ENCODE measurements around the gene POGK.
A peak's percentile ranks its signal among the peaks of the same experiment; 100 is the strongest.
"Not testable (repeated sequence)": the region's sequence is repeated elsewhere in the genome, so short reads cannot be mapped to it uniquely, and the experiment has no call there.

The POGK gene

DNA sequence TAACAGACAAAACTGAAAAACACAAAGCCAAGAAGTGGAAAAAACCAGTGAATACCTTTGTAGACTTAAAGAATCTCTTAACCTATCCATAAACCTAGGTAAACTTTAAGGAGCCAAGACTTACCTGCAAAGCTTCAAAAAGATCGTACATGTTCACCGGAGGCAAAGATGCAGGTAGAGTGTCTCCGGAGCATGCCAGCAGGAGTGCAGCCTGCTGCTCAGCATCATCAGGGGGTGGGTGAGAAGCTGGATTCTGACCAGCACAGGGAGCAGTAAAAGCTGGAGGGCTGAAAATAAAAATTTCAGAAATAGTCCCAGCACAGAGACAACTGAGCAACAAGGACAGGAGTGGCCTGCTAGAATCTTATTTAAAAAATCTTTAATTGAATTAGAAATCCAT, 18.7 kb downstream of the POGK start:
- DNase-seq = no peak

DNA sequence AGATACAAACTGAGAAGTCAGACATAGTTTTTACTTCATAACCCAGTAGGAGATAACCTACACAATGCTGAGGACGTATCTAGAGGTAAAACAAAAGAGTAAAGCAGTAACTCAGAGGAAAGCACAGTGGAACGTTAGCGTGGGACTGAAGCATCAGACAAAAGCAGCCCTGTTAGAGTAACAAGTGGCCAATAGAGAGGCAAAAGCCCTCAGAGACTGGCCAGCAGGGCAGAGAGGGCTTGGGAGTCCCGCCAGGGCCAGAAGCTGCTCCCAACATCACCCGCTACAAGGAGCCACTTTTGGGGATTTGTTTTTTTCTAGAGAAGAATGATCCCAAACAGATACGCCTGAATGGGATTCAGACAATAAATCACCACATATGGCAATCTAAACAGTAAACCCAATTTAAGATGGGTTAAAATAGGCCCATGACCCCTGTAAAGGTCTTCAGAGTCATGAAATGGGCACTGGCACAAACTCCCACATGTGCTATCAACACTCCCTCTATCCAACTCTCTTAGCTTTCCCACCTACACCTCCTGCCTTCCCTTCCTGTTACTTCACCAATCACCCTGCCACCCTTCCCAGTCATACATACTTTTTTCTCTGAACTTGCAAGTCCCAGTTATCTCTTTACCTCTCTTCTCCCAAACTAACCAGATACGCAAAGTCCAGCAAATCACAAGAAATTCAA, 19.6 kb downstream of the POGK start:
- DNase-seq = no peak

DNA sequence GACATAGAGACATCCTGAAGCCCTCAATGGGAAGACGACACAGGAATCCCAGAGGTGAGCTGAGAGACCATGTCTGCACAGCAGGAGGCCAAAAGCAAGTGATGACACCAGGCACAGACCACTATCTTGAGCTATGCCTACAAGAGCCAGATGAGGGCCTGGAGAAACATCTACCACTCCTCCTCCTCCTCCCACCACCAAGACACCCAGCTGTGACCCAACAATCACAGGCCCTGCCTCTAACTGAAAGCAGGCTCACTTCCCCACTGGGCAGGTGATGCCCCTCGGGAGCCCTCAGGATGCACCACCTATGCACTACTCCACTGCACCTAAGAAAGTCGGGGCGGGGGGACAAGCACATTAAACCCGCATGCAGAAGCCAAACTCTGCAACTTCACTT, 20.3 kb downstream of the POGK start:
- no peak for DNase-seq

DNA sequence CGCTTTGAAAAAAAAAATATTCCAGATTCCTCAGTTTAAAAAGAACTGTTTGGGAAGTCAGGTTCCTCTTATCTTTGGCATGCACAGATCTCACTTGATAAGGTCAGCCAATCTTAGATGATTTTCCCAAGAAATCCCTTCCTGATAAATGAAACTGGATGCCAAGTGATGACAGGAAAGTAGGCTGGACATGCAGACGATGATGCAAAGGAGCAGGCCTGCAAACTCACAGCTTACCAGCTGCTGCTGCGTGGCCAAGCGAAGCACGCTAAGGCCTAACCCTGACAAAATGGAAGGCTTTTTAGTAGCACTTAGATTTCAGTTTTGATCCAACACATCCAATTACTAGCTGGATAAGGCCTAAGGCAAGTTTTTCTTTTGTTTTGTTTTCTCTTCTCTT, 26.7 kb downstream of the POGK start:
- no peak for DNase-seq

DNA sequence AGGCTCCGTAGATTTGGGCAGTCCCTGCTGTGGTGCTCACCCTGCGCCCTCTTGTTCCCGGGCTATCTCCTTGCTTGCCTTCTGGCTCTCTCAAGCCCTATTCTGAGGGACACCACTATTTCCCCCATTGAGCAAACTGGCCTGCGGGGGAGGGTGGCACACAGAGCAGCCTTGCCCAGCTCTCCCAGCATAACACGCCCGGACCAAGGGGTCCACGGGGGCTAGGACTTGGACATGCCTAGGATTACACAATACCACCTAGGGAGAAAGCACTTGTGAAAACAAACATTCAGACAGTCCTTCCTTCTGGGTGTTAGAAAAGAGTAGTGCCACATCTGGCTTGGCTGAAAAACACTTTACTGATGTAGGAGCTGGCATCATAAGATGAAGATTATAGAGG, 29.4 kb downstream of the POGK start:
- DNase-seq = no peak

DNA sequence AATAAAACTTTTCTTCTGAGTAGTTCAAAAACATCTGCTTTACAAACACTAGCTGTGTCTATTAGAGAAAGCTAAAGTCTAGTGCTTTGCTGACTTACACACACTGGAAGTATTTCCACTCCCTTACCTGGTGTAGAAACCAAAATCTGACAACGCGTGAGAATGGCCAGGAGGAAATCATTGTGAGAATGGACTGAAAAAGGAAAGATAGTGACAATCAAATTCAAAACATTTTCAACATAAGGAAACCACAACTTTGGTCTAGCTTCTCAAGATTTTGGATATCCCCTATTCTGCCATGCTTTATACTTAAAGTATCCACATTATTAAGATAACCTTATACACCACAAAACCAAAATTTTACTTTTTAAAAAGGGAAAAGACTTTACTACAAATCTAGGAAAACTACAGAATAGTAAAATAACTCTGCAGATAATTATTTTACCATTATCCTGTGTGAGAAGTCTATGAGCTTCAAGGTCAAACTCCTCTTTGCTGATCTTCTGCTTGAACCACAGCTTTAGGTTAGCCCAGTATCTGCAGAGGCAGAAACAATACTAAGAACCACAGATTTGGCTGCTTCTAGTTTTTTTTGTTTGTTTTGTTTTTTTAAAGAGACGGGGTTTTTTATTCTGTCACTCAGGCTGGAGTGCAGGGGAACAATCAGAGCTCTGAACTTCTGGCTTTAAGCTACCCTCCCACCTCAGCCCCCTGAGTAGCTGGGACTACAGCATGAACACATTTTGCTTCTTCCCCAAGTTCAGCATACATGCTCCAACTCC, 30.2 kb downstream of the POGK start:
- no peak for DNase-seq

DNA sequence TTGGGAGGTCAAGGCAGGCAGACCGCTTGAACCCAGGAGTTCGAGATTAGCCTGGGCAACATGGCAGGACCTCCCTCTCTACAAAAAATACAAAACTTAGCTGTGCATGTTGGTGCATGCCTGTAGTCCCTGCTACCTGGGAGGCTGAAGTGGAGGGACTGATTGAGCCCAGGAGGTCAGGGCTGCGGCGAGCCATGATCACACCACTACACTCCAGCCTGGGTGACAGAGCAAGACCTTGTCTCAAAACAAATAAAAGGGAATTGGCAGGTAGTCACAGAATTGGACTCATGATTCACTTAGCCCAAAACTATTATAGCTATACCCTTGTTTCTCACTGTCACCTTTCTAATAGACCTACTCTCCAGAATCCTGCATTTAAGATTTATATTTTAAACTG, 31.3 kb downstream of the POGK start:
- DNase-seq = no peak

DNA sequence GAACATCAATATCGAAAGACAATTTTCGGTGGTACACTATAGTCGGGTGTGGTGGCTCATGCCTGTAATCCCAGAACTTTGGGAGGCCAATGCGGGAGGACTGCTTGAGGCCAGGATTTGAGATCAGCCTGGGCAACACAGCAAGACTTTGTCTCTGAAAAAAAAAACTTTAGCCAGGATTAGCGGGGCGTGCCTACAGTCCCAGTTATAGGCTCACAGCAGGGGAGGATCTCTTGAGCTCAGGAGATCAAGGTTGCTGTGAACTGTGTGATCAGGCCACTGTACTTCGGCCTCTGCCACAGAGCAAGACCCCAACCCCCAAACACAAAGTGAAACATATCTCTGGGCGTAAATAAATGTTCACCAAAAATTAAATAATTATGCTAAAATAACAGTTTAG, 35.2 kb downstream of the POGK start:
- no peak for DNase-seq

DNA sequence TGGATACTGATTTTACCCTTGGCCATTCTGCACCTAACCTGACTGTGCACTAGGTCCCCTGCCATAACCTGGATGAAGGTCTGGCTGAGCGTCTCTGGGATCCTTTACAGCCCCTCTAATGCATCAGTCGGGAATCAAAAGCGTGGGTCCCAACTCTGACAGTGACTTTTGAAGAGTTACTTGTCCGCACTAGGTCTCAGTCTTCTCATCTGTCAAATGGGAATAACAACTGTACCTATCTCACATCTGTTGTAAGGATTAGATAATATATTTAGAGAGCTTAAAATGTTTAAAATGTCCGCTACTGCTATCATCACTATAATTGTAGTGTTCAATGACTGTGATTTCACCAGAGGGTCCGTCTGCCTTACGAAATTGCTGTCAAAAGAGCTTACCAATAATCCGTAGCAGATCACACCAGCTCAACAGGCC, 36.0 kb downstream of the POGK start:
- no peak for DNase-seq

DNA sequence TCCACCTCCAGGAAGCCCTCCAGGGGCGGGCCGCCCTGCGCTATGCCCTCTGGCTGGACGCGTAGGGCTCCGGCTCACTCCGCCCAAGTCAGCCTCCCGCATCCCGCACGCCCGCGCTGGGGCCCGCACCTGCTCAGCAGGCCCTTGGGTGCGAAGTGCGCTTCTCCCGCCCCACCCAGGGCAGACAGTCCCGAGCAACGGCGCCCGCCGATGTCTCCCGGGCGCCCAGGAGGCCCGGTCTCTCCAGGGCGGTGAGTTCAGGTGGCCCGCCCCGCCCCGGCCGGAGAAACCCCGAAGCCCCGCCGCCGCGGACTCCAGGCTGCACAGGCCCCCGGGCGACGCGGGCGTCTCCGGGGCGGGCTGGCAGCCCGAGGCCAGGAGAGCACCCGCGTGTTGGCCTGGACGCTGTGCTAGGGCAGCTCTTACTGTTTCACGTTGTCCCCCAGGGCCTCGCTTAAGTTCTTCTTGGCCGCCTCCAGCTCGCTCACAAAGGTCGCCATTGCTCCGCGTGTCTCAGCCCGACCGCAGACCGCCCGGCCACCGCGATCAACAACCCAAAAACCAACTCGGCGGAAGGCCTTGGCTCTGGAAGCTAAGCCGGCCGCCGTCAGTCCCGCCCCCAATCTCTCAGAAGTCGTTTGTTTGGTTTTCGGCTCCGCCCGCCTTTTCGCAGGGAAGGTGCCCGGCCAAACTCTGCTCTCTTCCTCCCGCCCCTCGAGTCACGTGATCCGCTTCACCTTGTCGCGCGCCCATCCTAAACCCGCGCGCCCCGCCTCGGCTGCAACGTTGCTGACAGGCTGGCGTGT, 36.7 kb downstream of the POGK start, which contains the start of gene TADA1:
Gene TADA1, minus strand, starts transcription at position 531 of the 806 bp plus-strand sequence. Its CDS starts 31 bp downstream, at position 500.
- peak; percentile 97 for DNase-seq

DNA sequence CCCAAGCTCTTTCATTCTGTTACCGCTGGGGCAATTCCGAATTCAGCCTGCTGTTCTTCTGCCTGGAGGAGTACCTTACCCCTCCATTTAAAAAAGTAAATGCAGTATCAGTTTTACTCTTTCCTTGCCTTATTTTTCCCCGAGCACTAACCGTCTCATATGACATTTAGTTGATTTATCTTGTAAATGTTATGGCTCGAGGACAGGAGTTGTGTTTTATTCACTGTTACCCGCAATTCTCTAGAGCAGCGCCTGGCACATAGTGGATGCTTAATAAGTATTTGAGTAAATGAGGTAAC, 37.2 kb downstream of the POGK start:
- no peak for DNase-seq

DNA sequence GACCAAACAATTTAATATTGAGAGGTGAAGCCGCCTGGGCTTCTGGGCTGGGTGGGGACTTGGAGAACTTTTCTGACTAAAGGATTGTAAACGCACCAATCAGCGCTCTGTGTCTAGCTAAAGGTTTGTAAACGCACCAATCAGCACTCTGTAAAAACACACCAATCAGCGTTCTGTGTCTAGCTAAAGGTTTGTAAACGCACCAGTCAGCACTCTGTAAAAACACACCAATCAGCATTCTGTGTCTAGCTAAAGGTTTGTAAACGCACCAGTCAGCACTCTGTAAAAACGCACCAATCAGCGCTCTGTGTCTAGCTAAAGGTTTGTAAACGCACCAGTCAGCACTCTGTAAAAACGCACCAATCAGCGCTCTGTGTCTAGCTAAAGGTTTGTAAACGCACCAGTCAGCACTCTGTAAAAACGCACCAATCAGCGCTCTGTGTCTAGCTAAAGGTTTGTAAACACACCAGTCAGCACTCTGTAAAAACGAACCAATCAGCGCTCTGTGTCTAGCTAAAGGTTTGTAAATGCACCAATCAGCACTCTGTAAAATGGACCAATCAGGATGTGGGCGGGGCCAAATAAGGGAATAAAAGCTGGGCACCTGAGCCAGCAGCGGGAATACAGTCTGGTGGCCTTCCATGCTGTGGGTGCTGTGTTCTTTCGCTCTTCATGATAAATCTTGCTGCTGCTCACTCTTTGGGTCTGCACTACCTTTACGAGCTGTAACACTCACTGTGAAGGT, 39.1 kb downstream of the POGK start:
- not testable (repeated sequence) for DNase-seq

DNA sequence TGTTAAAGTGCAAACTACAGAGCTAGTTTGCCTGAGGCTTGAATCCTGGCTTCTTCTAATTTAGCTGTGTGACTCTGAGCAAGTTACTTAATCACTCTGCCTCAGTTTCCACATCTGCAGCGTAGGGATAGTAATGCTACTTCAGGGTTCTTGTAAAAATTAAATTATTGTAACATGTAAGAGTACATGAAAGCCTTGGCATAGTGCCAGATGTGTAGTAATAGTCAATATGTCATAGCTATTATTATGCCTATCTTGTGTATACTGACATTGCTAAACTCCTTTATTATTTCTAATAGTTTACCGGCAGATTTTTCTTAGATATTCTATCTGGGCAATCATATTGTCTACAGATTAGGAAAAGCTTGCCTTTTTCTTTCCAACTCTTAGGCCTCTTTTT, 43.6 kb downstream of the POGK start:
- DNase-seq = no peak

DNA sequence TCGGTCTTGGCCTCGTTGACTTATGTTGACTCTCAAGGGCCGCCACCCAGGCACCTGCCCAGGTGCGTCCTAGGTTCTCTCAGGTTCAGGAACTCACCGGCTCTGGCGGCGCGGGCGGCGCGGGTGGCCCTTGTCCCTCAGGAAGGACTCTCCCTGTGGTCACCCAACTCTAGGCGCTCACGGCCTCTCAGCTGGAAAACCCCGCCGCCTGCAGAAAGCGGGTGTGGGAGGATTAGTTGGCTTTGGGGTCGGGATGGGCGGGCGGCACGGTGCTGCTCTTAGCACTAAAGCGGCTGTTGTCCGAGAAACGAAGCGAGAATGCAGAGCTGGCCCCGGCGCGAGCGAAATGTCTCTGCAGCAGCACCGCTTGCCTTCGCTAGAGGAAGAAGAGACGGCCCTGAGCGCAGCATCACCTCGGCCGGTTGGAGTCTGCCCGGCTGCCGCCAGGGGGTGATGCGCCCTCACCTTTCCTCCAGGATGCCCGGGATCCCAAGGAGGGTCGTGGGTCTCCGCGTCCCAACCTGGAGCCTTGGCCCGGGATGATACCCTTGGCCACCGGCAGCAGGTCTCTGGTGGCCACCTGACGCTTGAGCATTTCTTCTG, 44.9 kb downstream of the POGK start:
- DNase-seq = peak; percentile 12

DNA sequence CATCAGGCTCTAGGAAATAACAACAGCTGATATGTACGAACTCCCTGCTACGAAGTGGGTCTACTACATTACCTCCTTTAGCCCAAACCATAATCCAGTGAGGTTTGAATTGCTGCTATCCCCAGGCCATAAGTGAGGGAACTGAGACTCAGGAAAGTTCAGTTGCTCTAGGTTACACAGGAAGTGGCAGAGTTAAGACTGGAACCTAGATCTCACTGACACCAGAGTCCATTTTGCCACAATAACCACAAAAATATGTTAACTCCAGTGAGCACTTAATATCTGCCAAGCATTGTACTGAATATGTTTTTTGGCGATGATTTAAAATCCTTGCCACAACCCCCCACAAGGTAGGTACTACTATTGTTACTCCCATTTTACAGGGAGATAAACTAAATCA, 45.7 kb downstream of the POGK start:
- DNase-seq = no peak

DNA sequence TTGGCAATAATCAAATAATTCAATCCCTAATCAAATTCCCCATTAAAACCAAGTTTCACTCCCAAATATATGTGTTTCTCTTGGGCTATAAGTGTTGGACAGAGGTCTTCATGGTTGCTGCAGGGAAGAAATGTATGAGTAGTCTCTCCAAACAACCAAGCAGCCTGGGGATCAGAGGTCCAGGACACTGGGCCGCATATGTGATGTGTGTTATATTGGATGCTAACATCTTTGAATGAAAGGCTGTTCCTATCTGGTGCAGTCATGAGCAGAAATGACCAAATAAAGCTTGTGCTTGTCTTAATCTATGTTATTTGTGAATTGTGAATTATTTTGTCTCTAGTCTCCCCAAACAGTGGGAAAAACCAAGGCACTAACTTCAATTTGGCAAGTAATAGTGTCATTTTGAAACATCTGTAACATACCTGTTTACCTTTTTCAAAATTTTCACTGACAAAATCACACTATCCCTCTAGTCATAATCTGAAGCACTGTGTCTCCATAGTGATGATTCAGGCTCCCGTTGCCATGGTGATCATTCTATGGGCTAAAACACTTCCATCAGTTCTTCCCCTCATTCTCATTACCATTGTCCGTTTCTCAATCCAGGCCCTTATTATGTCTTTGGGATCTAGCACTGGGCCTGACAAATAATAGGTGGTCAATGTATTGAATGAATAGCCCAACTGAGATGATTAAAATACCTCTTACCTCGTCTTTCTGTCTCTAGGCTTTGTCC, 49.3 kb downstream of the POGK start:
- no peak for DNase-seq

DNA sequence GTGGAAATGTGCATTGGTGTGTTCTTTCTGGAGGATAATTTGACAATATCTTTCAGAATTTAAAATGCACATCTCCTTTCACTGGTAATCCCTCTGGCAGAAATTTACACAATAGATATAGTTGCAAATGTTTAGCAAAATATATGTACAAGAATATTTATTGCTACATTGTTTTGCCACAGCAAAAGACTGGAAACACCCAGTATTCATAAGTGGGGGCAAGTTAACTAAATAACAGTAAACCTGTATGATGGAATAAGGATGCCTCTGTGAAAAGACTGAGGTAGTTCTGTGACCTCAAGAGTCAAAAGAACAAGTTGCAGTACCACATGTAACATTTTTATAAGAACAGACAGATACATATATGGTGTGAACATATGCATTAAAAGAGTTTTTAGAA, 50.5 kb downstream of the POGK start:
- DNase-seq = no peak

DNA sequence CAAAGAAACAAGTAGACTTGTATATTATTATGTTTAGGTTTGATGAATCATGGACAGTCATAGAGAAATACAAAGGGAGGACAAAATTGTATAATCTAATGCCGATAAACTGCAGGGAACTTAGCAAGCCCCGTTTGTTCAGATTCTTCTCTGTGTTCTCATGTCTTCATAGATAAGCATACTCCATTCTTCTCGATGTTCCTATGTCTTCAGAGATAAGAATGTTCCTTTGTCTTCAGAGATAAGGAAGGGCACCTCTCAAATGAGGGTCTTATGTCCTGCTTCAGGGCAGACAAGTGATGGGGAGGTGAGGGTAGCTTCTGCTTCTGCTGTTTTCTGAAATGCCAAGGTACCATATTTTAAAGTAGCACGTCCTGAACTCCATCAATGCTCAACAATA, 56.5 kb downstream of the POGK start:
- DNase-seq = no peak

DNA sequence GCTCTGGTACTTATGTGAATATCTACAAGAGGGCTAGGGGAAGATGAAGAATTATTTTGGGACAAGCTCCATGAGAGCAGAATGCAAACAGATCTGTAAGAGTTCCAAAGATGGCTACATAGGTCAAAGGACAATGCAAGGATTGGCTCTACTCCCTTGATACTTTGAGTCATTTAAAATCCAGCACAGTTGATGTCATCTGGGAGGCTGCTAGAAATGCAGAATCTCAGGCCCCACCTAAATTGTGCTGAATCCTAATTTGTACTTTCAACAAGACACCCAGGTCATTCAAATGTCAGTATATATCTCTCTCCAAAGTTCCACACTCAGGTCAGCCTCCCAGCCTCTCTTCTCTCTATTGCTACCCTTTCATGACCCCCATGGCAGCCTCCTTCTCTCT, 60.5 kb downstream of the POGK start:
- no peak for DNase-seq

DNA sequence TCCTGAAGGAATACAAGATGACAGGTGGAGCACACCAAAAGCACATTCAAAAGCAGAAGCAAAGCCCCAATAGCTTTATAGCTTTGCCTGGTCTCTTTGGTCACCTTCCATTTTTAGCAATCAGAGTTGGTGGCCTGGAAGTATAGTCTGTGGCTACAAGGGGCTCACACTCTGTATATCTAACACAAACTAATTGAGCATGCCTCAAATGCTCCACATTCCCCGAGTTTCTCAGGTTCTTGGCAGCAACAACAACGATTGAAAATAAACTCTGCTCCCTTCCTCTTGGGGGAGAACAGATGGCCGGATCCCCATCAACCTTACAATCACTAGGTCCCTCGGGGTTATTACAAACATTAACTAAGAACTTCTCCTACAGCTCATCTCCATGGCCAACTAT, 61.7 kb downstream of the POGK start:
- DNase-seq = no peak

DNA sequence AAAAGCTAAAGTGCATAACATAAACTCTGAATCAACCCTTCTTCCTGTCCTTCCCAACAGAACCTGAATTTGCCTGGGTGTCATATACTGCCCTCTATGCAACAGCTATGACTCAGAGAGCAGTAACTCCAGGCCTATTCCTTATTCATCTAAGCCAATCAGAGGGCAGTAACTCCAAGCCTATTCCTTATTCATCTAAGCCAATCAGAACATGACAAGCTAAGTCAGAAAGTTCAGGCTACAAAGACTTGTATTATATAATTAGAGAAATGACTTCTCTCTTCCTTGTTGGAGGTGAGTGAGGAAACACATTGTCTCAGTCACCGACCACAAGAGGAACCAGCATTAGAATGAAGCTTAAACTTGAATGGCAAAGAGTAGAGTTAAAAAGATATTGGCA, 63.0 kb downstream of the POGK start:
- peak; percentile 6 for DNase-seq

DNA sequence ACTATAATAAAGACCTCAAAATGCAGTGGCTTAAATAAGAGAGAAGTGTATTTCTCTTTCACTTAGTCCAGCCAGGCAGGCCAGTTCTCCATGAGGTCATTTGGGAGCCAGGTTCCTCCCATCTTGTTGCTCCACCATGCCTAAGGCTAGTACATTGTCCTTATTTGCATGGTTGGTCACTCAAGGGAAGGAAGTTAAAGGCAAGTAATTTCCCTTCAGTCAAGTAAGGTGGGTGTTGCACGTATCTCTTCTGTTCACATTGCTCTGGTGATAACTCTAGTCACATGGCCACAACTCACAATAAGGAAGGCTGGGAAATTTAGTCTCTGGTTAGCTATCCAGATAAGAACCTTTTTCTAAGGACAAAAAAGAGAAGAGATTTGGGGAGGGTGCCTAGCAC, 64.0 kb downstream of the POGK start:
- no peak for DNase-seq

All from CD4-positive, alpha-beta T cell treated with Interleukin-10 for 1 hour (primary cell).